Activated CD4-positive, alpha-beta memory T cell treated with anti-CD3 and anti-CD28 coated beads, Interleukin-2, amount 10 ng/mL, durations not matched to agents 7 days and 5 days (primary cell): Measurements from ENCODE around the gene HIVEP3. TPM values are rescaled to one million over a fixed set of nuclear protein-coding genes. Genes with fewer than 3 reads are reported as not detected.

Experiments used
- CTCF ChIA-PET: fragments of 350-600 bp; sonication (Branson Sonifier 250); formaldehyde crosslinking; loops from one replicate; lab custom pipeline; 2021; ENCODE audit warnings: antibody characterized with exemption, inconsistent platforms; lab: Charles Lee
- POLR2A ChIA-PET: fragments of 350-600 bp; sonication (Branson Sonifier 250); formaldehyde crosslinking; loops from one replicate; lab custom pipeline; 2021; ENCODE audit warnings: antibody characterized with exemption; lab: Charles Lee
- DNase-seq: peaks from one replicate; pipeline ENCODE4 v3.0.0-alpha.2; 2020
- H3K27ac Mint-ChIP-seq: one replicate; pipeline ENCODE4 v1.8.0; 2021; ENCODE audit warnings: mild to moderate bottlenecking, mixed read lengths
- H3K27me3 Mint-ChIP-seq: one replicate; pipeline ENCODE4 v1.8.0; 2021; ENCODE audit warnings: mixed read lengths
- H3K36me3 Mint-ChIP-seq: one replicate; pipeline ENCODE4 v1.8.0; 2021; ENCODE audit warnings: low read depth, mixed read lengths
- H3K4me1 Mint-ChIP-seq: one replicate; pipeline ENCODE4 v1.8.0; 2021; ENCODE audit warnings: mixed read lengths
- H3K4me3 Mint-ChIP-seq: one replicate; pipeline ENCODE4 v1.8.0; 2021; ENCODE audit warnings: mild to moderate bottlenecking, mixed read lengths
- H3K9me3 Mint-ChIP-seq: one replicate; pipeline ENCODE4 v1.8.0; 2021; ENCODE audit warnings: mixed read lengths
- total RNA-seq, 2 experiments: library from RNA; stranded (reverse); gene quantifications; one replicate each; pipeline ENCODE4 v1.2.3, GENCODE V29; 2021

HIVEP3 gene
- total RNA-seq, 2 experiments from 2014 or later = 27.8 to 28.8 TPM

- no peak for DNase-seq
- ChIA-PET CTCF (interaction anchor here (3.3 to 4.1 kb wide), 2 partner anchors 9 to 12 kb away, joined by 37 to 41 read pairs; no protein-coding TSS in a partner anchor), POLR2A (interaction anchor here (0.6 to 4.9 kb wide), 4 partner anchors 9 to 133 kb away, joined by 3 to 88 read pairs (median 41); no protein-coding TSS in a partner anchor)
- no peak overlapping the region for H3K4me3 Mint-ChIP-seq
- H3K9me3 Mint-ChIP-seq = no peaks in the 10 kb centered on the region
- peaks cover 99% of the 10 kb centered on the region for H3K4me1 Mint-ChIP-seq
- H3K36me3 Mint-ChIP-seq = peaks cover 8% of the 10 kb centered on the region
- H3K27ac Mint-ChIP-seq = peak overlapping the region; percentile 98
- H3K27me3 Mint-ChIP-seq = no peaks in the 10 kb centered on the region
Measured at GRCh38 chr1:41671116-41671755, 247.5 kb downstream of the HIVEP3 start.

GRCh38 chr1:41670217-41670957, 248.3 kb downstream of the HIVEP3 start:
- ChIA-PET POLR2A (interaction anchor here (0.6 to 4.9 kb wide), 4 partner anchors 10 to 82 kb away, joined by 3 to 88 read pairs (median 3); no protein-coding TSS in a partner anchor), CTCF (no interaction called here)
- peak overlapping the region; percentile 55 for H3K27ac Mint-ChIP-seq
- H3K4me3 Mint-ChIP-seq = no peak overlapping the region
- H3K36me3 Mint-ChIP-seq = peaks cover 8% of the 10 kb centered on the region
- H3K4me1 Mint-ChIP-seq = peaks cover 100% of the 10 kb centered on the region
- no peak for DNase-seq
- no peaks in the 10 kb centered on the region for H3K27me3 Mint-ChIP-seq
- H3K9me3 Mint-ChIP-seq = no peaks in the 10 kb centered on the region

GRCh38 chr1:41668967-41669366, 249.8 kb downstream of the HIVEP3 start:
- ChIA-PET POLR2A (interaction anchor here (0.9 to 2.4 kb wide), 3 partner anchors 10 to 70 kb away, joined by 3 to 11 read pairs (median 3); no protein-coding TSS in a partner anchor), CTCF (no interaction called here)
- no peaks in the 10 kb centered on the region for H3K9me3 Mint-ChIP-seq
- no peak for DNase-seq
- peak overlapping the region; percentile 15 for H3K27ac Mint-ChIP-seq
- H3K36me3 Mint-ChIP-seq = peaks cover 8% of the 10 kb centered on the region
- H3K4me3 Mint-ChIP-seq = no peak overlapping the region
- peaks cover 99% of the 10 kb centered on the region for H3K4me1 Mint-ChIP-seq
- no peaks in the 10 kb centered on the region for H3K27me3 Mint-ChIP-seq

- Mint-ChIP-seq H3K4me1 (peaks cover 97% of the 10 kb centered on the region), H3K27me3 (no peaks in the 10 kb centered on the region), H3K27ac (peak overlapping the region; percentile 81), H3K9me3 (no peaks in the 10 kb centered on the region), H3K4me3 (no peak overlapping the region), H3K36me3 (peaks cover 8% of the 10 kb centered on the region)
- no peak for DNase-seq
- POLR2A ChIA-PET = interaction anchor here (1.3 to 2.4 kb wide), 3 partner anchors 10 to 125 kb away, joined by 3 to 11 read pairs (median 3); no protein-coding TSS in a partner anchor
- CTCF ChIA-PET = interaction anchor here (1.4 kb wide), 1 partner anchor 15 kb away, joined by 6 read pairs; no protein-coding TSS in a partner anchor
Measured at GRCh38 chr1:41668054-41668660, 250.6 kb downstream of the HIVEP3 start.

GRCh38 chr1:41666981-41667631, 251.6 kb downstream of the HIVEP3 start:
- peaks cover 90% of the 10 kb centered on the region for H3K4me1 Mint-ChIP-seq
- CTCF ChIA-PET = interaction anchor here (1.2 to 1.4 kb wide), 2 partner anchors 16 to 144 kb away, joined by 3 to 6 read pairs; no protein-coding TSS in a partner anchor

GRCh38 chr1:41665962-41666917, 252.5 kb downstream of the HIVEP3 start:
- no peaks in the 10 kb centered on the region for H3K9me3 Mint-ChIP-seq
- H3K4me1 Mint-ChIP-seq = peaks cover 86% of the 10 kb centered on the region
- H3K4me3 Mint-ChIP-seq = no peak overlapping the region
- ChIA-PET POLR2A (interaction anchor here (0.7 to 7.0 kb wide), 9 partner anchors 12 to 253 kb away, joined by 3 to 64 read pairs (median 3); partner anchors contain the start of gene HIVEP3), CTCF (interaction anchor here (1.2 to 1.4 kb wide), 2 partner anchors 17 to 145 kb away, joined by 3 to 6 read pairs; no protein-coding TSS in a partner anchor)
- H3K27me3 Mint-ChIP-seq = no peaks in the 10 kb centered on the region
- peaks cover 5% of the 10 kb centered on the region for H3K36me3 Mint-ChIP-seq
- peak overlapping the region; percentile 81 for H3K27ac Mint-ChIP-seq
- no peak for DNase-seq

More at GRCh38 chr1:41666981-41667631, 251.6 kb downstream of the HIVEP3 start:
- H3K4me3 Mint-ChIP-seq = no peak overlapping the region
- POLR2A ChIA-PET = interaction anchor here (0.7 to 7.0 kb wide), 10 partner anchors 11 to 252 kb away, joined by 3 to 64 read pairs (median 3); partner anchors contain the start of gene HIVEP3
- peak; percentile 79 for DNase-seq
- H3K27ac Mint-ChIP-seq = peak overlapping the region; percentile 81
- peaks cover 2% of the 10 kb centered on the region for H3K36me3 Mint-ChIP-seq
- H3K9me3 Mint-ChIP-seq = no peaks in the 10 kb centered on the region
- H3K27me3 Mint-ChIP-seq = no peaks in the 10 kb centered on the region

GRCh38 chr1:41664861-41665640, 253.7 kb downstream of the HIVEP3 start:
- no peaks in the 10 kb centered on the region for H3K9me3 Mint-ChIP-seq
- H3K36me3 Mint-ChIP-seq = peaks cover 12% of the 10 kb centered on the region
- POLR2A ChIA-PET = interaction anchor here (1.7 to 7.0 kb wide), 4 partner anchors 8 to 30 kb away, joined by 3 to 79 read pairs (median 36); no protein-coding TSS in a partner anchor
- CTCF ChIA-PET = interaction anchor here (1.5 kb wide), 2 partner anchors 18 to 147 kb away, joined by 3 read pairs; no protein-coding TSS in a partner anchor
- H3K4me1 Mint-ChIP-seq = peaks cover 84% of the 10 kb centered on the region
- H3K27me3 Mint-ChIP-seq = no peaks in the 10 kb centered on the region
- H3K4me3 Mint-ChIP-seq = no peak overlapping the region
- H3K27ac Mint-ChIP-seq = no peak overlapping the region
- no peak for DNase-seq

- H3K4me3 Mint-ChIP-seq = peak overlapping the region; percentile 43
- H3K27me3 Mint-ChIP-seq = no peaks in the 10 kb centered on the region
- ChIA-PET CTCF (interaction anchor here (1.5 to 5.2 kb wide), 3 partner anchors 9 to 148 kb away, joined by 3 to 37 read pairs (median 3); no protein-coding TSS in a partner anchor), POLR2A (interaction anchor here (1.0 to 7.0 kb wide), 8 partner anchors 9 to 256 kb away, joined by 3 to 79 read pairs (median 4); no protein-coding TSS in a partner anchor)
- no peak for DNase-seq
- H3K36me3 Mint-ChIP-seq = peaks cover 23% of the 10 kb centered on the region
- H3K27ac Mint-ChIP-seq = peak overlapping the region; percentile 40
- peaks cover 83% of the 10 kb centered on the region for H3K4me1 Mint-ChIP-seq
- H3K9me3 Mint-ChIP-seq = no peaks in the 10 kb centered on the region
Measured at GRCh38 chr1:41663671-41664400, 254.9 kb downstream of the HIVEP3 start.

GRCh38 chr1:41662765-41663437, 255.8 kb downstream of the HIVEP3 start:
- H3K9me3 Mint-ChIP-seq = no peaks in the 10 kb centered on the region
- no peaks in the 10 kb centered on the region for H3K27me3 Mint-ChIP-seq
- peaks cover 28% of the 10 kb centered on the region for H3K36me3 Mint-ChIP-seq
- H3K4me1 Mint-ChIP-seq = peaks cover 83% of the 10 kb centered on the region
- peak overlapping the region; percentile 45 for H3K27ac Mint-ChIP-seq
- ChIA-PET CTCF (interaction anchor here (1.0 to 5.2 kb wide), 3 partner anchors 10 to 129 kb away, joined by 3 to 37 read pairs (median 6); no protein-coding TSS in a partner anchor), POLR2A (interaction anchor here (0.9 to 7.0 kb wide), 13 partner anchors 10 to 257 kb away, joined by 3 to 79 read pairs (median 5); no protein-coding TSS in a partner anchor)
- H3K4me3 Mint-ChIP-seq = peak overlapping the region; percentile 61
- no peak for DNase-seq
